HepG2 (cell line): ENCODE measurements around the gene OPRL1. TPM values are rescaled to one million over a fixed set of nuclear protein-coding genes. Genes with fewer than 3 reads are reported as not detected.

ENCODE experiments used
- ARNTL ChIP-seq: sonication (generic); formaldehyde crosslinking; IDR thresholded peaks from 2 replicates; pipeline ENCODE4 v1.4.0; 2020; ENCODE audit warnings: mild to moderate bottlenecking, missing genetic modification reagents
- BRD4 ChIP-seq: sonication (generic); formaldehyde crosslinking; IDR thresholded peaks from 2 replicates; pipeline ENCODE4 v1.4.0; 2020; ENCODE audit warnings: missing genetic modification reagents
- EHMT2 ChIP-seq: fragments of 200-600 bp; sonication (generic); IDR thresholded peaks from 2 replicates; pipeline ENCODE4 v1.7.0; 2017; ENCODE audit warnings: antibody characterized with exemption, low read depth, low read length, borderline replicate concordance
- HMG20A ChIP-seq: IDR thresholded peaks from 2 replicates; pipeline ENCODE4 v1.6.1; 2016; ENCODE audit warnings: borderline replicate concordance
- POLR2G ChIP-seq: fragments of 200-400 bp; formaldehyde crosslinking; IDR thresholded peaks from 2 replicates; pipeline ENCODE4 v1.6.1; 2018; ENCODE audit warnings: mild to moderate bottlenecking, low read depth, low read length, moderate library complexity
- SAFB2 ChIP-seq: sonication (generic); formaldehyde crosslinking; IDR thresholded peaks from 2 replicates; pipeline ENCODE4 v1.5.1; 2020; ENCODE audit warnings: missing genetic modification reagents, low read depth, mild to moderate bottlenecking, borderline replicate concordance
- SMARCE1 ChIP-seq: fragments of 450-650 bp; IDR thresholded peaks from 2 replicates; pipeline ENCODE4 v1.6.1; 2017; ENCODE audit warnings: borderline replicate concordance
- TCF7L2 ChIP-seq: IDR thresholded peaks from 2 replicates; pipeline ENCODE4 v1.6.1; 2011; ENCODE audit warnings: mild to moderate bottlenecking, low read depth, low read length, moderate library complexity
- ZFX ChIP-seq: sonication (generic); formaldehyde crosslinking; IDR thresholded peaks from 2 replicates; pipeline ENCODE4 v1.4.0; 2020; ENCODE audit warnings: mild to moderate bottlenecking, low read depth, missing genetic modification reagents, moderate library complexity
- ZNF619 ChIP-seq: sonication (generic); formaldehyde crosslinking; IDR thresholded peaks from 2 replicates; pipeline ENCODE4 v1.4.0; 2020; ENCODE audit warnings: mild to moderate bottlenecking, missing genetic modification reagents
- ZNF670 ChIP-seq: sonication (generic); formaldehyde crosslinking; IDR thresholded peaks from 2 replicates; pipeline ENCODE4 v1.8.0; 2022; ENCODE audit warnings: mild to moderate bottlenecking, missing genetic modification reagents, borderline replicate concordance
- ZNF674 ChIP-seq: sonication (generic); formaldehyde crosslinking; IDR thresholded peaks from 2 replicates; pipeline ENCODE4 v1.5.0; 2020; ENCODE audit warnings: low read depth, mild to moderate bottlenecking, missing genetic modification reagents
- ZNF839 ChIP-seq: sonication (generic); formaldehyde crosslinking; IDR thresholded peaks from 2 replicates; pipeline ENCODE4 v1.4.0; 2020; ENCODE audit warnings: missing genetic modification reagents, mild to moderate bottlenecking, borderline replicate concordance
- polyA plus RNA-seq, 8 experiments: library from polyadenylated mRNA; depleted of rRNA in 3 of 8; stranded (reverse) in 7 of 8; unstranded in 1 of 8; fragments of >200 nt; fragmentation: Illumina TruSeq in 4 of 8; extraction: Trizol in 4 of 8; gene quantifications; 2 replicates each; pipeline versions ENCODE4 v1.2.1 to v1.2.3, GENCODE V29; 2011 to 2016; ENCODE audit warnings: low read depth in 4 of 8, missing spikeins in 1 of 8, mixed read lengths in 1 of 8; ENCODE audit not compliant: insufficient read depth in 1 of 8
- total RNA-seq, 5 experiments: library from RNA; depleted of rRNA; stranded (reverse); fragments of >200 nt; fragmentation: Illumina TruSeq; extraction: Trizol; gene quantifications; 2 replicates each; pipeline ENCODE4 v1.2.3, GENCODE V29; 2016; ENCODE audit warnings: low read depth in 1 of 5
- TF ChIP-seq, protein P1 (sequence below): sonication (generic); formaldehyde crosslinking; IDR thresholded peaks from 2 replicates; pipeline ENCODE4 v1.4.0; 2020; ENCODE audit warnings: missing genetic modification reagents, borderline replicate concordance
- TF ChIP-seq, protein P2 (sequence below): sonication (generic); formaldehyde crosslinking; IDR thresholded peaks from 2 replicates; pipeline ENCODE4 v1.5.0; 2020; ENCODE audit warnings: mild to moderate bottlenecking, missing genetic modification reagents
- TF ChIP-seq, protein P3 (sequence below): sonication (generic); formaldehyde crosslinking; IDR thresholded peaks from 2 replicates; pipeline ENCODE4 v1.4.0; 2020; ENCODE audit warnings: missing genetic modification reagents, low read depth, mild to moderate bottlenecking, borderline replicate concordance
- TF ChIP-seq, protein P4 (sequence below): sonication (generic); formaldehyde crosslinking; IDR thresholded peaks from 2 replicates; pipeline ENCODE4 v1.4.0; 2020; ENCODE audit warnings: missing genetic modification reagents
- TF ChIP-seq, protein P5 (sequence below): sonication (generic); formaldehyde crosslinking; IDR thresholded peaks from 2 replicates; pipeline ENCODE4 v1.8.0; 2022; ENCODE audit warnings: missing genetic modification reagents, mild to moderate bottlenecking, borderline replicate concordance
- TF ChIP-seq, protein P6 (sequence below): sonication (generic); formaldehyde crosslinking; IDR thresholded peaks from 2 replicates; pipeline ENCODE4 v1.4.0; 2020; ENCODE audit warnings: missing genetic modification reagents

The OPRL1 gene
- total and polyA plus RNA-seq, 2 of the 13 experiments (the other 11 are each of a cell fraction or from before 2014, with no cell fraction given) = 0.35 to 0.71 TPM

DNA sequence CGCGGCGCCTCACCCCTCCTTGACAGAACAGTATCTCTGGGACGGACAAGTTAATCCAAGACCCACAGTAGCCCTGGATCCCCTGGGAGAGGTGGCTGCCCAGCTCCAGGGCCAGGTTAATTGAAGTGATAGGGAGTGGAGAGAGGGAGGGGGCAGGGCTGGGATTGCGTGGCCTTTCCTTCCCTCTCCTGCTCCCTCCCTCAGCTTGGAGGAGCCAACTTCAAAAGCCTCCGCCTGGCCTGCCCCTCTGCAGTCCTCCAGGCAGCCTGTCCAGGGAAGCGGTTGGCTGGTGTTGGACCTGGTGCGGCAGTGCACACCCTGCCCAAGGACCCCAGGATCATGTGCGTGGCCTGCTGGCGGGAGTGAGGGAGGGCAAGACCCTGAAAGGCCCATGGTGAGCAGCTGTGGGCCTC is 43.9 kb upstream of the OPRL1 start, which contains the start of gene C20orf204 (continued):
- TF ChIP-seq, protein P1, sequence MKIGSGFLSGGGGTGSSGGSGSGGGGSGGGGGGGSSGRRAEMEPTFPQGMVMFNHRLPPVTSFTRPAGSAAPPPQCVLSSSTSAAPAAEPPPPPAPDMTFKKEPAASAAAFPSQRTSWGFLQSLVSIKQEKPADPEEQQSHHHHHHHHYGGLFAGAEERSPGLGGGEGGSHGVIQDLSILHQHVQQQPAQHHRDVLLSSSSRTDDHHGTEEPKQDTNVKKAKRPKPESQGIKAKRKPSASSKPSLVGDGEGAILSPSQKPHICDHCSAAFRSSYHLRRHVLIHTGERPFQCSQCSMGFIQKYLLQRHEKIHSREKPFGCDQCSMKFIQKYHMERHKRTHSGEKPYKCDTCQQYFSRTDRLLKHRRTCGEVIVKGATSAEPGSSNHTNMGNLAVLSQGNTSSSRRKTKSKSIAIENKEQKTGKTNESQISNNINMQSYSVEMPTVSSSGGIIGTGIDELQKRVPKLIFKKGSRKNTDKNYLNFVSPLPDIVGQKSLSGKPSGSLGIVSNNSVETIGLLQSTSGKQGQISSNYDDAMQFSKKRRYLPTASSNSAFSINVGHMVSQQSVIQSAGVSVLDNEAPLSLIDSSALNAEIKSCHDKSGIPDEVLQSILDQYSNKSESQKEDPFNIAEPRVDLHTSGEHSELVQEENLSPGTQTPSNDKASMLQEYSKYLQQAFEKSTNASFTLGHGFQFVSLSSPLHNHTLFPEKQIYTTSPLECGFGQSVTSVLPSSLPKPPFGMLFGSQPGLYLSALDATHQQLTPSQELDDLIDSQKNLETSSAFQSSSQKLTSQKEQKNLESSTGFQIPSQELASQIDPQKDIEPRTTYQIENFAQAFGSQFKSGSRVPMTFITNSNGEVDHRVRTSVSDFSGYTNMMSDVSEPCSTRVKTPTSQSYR (CRISPR knock-in tag) = peak; percentile 96
- TF ChIP-seq, protein P2, sequence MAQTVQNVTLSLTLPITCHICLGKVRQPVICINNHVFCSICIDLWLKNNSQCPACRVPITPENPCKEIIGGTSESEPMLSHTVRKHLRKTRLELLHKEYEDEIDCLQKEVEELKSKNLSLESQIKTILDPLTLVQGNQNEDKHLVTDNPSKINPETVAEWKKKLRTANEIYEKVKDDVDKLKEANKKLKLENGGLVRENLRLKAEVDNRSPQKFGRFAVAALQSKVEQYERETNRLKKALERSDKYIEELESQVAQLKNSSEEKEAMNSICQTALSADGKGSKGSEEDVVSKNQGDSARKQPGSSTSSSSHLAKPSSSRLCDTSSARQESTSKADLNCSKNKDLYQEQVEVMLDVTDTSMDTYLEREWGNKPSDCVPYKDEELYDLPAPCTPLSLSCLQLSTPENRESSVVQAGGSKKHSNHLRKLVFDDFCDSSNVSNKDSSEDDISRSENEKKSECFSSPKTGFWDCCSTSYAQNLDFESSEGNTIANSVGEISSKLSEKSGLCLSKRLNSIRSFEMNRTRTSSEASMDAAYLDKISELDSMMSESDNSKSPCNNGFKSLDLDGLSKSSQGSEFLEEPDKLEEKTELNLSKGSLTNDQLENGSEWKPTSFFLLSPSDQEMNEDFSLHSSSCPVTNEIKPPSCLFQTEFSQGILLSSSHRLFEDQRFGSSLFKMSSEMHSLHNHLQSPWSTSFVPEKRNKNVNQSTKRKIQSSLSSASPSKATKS (CRISPR knock-in tag) = 0 out of 2 replicates have a peak, but pooled peaks have one; percentile 22
- no peak for TF ChIP-seq SMARCE1
- TF ChIP-seq ZNF670 (CRISPR knock-in tag) = no peak
- TF ChIP-seq, protein P3, sequence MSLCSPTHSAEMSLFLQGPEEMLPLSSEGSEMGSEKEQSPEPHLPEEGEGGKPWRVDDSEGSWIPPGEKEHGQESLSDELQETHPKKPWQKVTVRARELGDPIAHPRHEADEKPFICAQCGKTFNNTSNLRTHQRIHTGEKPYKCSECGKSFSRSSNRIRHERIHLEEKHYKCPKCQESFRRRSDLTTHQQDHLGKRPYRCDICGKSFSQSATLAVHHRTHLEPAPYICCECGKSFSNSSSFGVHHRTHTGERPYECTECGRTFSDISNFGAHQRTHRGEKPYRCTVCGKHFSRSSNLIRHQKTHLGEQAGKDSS (CRISPR knock-in tag) = no peak
- TF ChIP-seq EHMT2 = no peak
- peak; percentile 82; the same call in 1 of the 2 replicates for TF ChIP-seq ZNF619 (CRISPR knock-in tag)
- TF ChIP-seq, protein P4, sequence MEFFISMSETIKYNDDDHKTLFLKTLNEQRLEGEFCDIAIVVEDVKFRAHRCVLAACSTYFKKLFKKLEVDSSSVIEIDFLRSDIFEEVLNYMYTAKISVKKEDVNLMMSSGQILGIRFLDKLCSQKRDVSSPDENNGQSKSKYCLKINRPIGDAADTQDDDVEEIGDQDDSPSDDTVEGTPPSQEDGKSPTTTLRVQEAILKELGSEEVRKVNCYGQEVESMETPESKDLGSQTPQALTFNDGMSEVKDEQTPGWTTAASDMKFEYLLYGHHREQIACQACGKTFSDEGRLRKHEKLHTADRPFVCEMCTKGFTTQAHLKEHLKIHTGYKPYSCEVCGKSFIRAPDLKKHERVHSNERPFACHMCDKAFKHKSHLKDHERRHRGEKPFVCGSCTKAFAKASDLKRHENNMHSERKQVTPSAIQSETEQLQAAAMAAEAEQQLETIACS (CRISPR knock-in tag) = no peak
- TF ChIP-seq HMG20A (CRISPR knock-in tag) = no peak; the same call in 1 of the 2 replicates
- TF ChIP-seq, protein P5, sequence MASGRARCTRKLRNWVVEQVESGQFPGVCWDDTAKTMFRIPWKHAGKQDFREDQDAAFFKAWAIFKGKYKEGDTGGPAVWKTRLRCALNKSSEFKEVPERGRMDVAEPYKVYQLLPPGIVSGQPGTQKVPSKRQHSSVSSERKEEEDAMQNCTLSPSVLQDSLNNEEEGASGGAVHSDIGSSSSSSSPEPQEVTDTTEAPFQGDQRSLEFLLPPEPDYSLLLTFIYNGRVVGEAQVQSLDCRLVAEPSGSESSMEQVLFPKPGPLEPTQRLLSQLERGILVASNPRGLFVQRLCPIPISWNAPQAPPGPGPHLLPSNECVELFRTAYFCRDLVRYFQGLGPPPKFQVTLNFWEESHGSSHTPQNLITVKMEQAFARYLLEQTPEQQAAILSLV = peak; percentile 92
- no peak for TF ChIP-seq SAFB2
- peak; percentile 73; the same call in 1 of the 2 replicates for TF ChIP-seq ZNF839 (CRISPR knock-in tag)
- peak; percentile 96 for TF ChIP-seq ZFX
- TF ChIP-seq, protein P6, sequence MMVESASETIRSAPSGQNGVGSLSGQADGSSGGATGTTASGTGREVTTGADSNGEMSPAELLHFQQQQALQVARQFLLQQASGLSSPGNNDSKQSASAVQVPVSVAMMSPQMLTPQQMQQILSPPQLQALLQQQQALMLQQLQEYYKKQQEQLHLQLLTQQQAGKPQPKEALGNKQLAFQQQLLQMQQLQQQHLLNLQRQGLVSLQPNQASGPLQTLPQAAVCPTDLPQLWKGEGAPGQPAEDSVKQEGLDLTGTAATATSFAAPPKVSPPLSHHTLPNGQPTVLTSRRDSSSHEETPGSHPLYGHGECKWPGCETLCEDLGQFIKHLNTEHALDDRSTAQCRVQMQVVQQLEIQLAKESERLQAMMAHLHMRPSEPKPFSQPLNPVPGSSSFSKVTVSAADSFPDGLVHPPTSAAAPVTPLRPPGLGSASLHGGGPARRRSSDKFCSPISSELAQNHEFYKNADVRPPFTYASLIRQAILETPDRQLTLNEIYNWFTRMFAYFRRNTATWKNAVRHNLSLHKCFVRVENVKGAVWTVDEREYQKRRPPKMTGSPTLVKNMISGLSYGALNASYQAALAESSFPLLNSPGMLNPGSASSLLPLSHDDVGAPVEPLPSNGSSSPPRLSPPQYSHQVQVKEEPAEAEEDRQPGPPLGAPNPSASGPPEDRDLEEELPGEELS (CRISPR knock-in tag) = peak; percentile 61; the same call in 1 of the 2 replicates
- peak; percentile 78; the same call in 1 of the 2 replicates for TF ChIP-seq ZNF674 (CRISPR knock-in tag)
- TF ChIP-seq TCF7L2 = peak; percentile 89
- peak; percentile 71; the same call in 1 of the 2 replicates for TF ChIP-seq ARNTL
- TF ChIP-seq POLR2G = peak; percentile 98
- peak; percentile 43; the same call in 1 of the 2 replicates for TF ChIP-seq BRD4
